ENCODE data around the gene HELQ. TPM values are rescaled to one million over a fixed set of nuclear protein-coding genes. Genes with fewer than 3 reads are reported as not detected.

HELQ gene
- total and polyA plus RNA-seq, 4 donors = 5.2 to 22.0 (median 12.9) TPM

DNA sequence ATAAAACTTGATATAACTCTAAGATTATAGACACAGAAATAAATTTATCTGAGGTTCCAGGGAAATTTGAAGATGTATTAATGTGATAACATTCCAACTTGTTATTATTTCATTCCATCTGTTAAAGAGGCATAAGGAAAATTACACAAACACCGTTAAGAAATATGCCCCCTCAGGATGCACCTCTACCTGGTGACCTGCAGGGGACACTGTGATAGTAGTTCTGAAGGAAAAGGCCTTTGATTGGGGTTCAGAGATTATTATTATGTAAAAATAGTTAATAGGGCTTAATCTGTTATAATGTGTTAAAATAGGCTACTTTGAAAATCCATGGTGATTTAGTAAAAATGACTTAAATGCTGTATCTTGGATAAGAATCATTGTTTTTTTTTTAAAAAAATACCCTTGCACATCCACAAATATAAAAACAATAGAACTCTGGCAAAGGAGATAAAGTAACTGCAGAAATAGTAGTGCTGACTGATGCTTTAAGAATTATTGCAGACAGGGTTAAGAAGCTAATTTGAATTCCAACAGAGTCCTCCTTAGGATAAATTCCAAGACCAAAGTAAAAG lies 35.3 kb upstream of the HELQ start:
- Histone ChIP-seq H3K27ac (ENCODE audit: low read depth in 1 of 2, low read length in 1 of 2) (no peak overlapping the region), H3K4me3 (no peak overlapping the region), H3K9ac (ENCODE audit: insufficient read depth in 1 of 2, low read length in 2 of 2) (no peak overlapping the region), H3K4me1 (ENCODE audit: control insufficient read depth in 5 of 5, insufficient read depth in 5 of 5, low read length in 5 of 5) (no peaks in the 10 kb centered on the region), H3K36me3 (ENCODE audit: control insufficient read depth in 4 of 4, insufficient read depth in 4 of 4, low read length in 4 of 4) (no peaks in the 10 kb centered on the region), H3K9me3 (ENCODE audit: control insufficient read depth in 4 of 4, insufficient read depth in 3 of 4, low read length in 3 of 4) (no peaks in the 10 kb centered on the region), H3K27me3 (ENCODE audit: control insufficient read depth in 3 of 3, insufficient read depth in 3 of 3, low read length in 2 of 3) (no peaks in the 10 kb centered on the region)
- TF ChIP-seq, protein P1, sequence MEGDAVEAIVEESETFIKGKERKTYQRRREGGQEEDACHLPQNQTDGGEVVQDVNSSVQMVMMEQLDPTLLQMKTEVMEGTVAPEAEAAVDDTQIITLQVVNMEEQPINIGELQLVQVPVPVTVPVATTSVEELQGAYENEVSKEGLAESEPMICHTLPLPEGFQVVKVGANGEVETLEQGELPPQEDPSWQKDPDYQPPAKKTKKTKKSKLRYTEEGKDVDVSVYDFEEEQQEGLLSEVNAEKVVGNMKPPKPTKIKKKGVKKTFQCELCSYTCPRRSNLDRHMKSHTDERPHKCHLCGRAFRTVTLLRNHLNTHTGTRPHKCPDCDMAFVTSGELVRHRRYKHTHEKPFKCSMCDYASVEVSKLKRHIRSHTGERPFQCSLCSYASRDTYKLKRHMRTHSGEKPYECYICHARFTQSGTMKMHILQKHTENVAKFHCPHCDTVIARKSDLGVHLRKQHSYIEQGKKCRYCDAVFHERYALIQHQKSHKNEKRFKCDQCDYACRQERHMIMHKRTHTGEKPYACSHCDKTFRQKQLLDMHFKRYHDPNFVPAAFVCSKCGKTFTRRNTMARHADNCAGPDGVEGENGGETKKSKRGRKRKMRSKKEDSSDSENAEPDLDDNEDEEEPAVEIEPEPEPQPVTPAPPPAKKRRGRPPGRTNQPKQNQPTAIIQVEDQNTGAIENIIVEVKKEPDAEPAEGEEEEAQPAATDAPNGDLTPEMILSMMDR (IDR thresholded peaks at IDR 0.05; ENCODE audit: control extremely low read depth, extremely low read depth) = peak; percentile 30
- ATAC-seq (ENCODE audit: insufficient read depth, low FRiP score) (no peak), DNase-seq (peak in 2 of 3 donors; percentile 28 to 37)
- WGBS, 2 donors = 0% methylated on average over 1 of the region's 1 CpG

DNA sequence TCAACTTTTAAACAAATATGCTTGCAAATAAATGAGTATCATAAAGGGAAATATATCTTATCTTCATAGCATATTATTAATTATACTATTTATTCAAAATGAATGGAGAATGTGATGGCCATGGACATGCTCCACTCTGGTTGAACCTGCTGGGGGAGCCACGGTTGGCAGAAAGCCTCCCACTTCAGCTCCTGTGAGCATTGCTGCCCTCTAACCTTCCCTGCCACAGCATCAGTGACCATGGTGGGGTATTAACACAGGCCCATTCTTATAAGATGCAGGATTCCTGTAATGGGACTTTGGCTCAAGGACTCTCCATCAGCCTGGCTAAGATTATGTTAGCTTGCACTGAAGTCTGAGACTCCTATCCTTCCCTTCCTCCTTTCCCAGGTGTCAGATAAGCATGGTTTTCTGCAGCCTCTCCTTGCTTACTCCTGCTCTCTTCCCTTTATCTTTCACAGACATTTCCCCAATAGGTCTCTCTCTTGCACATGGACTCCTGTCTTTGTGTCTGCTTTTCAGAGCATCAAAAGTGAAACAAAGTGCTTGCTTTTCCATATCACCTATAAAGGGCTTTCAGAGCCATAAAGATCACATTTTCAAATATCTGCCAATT lies 34.2 kb upstream of the HELQ start:
- ATAC-seq (ENCODE audit: insufficient read depth, low FRiP score) (no peak), DNase-seq (no peak)
- TF ChIP-seq, protein P1 (IDR thresholded peaks at IDR 0.05; ENCODE audit: control extremely low read depth, extremely low read depth) = no peak
- Histone ChIP-seq H3K27ac (ENCODE audit: low read depth in 1 of 2, low read length in 1 of 2) (no peak overlapping the region), H3K4me3 (no peak overlapping the region), H3K36me3 (ENCODE audit: control insufficient read depth in 4 of 4, insufficient read depth in 4 of 4, low read length in 4 of 4) (no peaks in the 10 kb centered on the region), H3K4me1 (ENCODE audit: control insufficient read depth in 5 of 5, insufficient read depth in 5 of 5, low read length in 5 of 5) (peaks cover 0 to 6% (median 0%) of the 10 kb centered on the region in 5 donors), H3K27me3 (ENCODE audit: control insufficient read depth in 3 of 3, insufficient read depth in 3 of 3, low read length in 2 of 3) (no peaks in the 10 kb centered on the region), H3K9ac (ENCODE audit: insufficient read depth in 1 of 2, low read length in 2 of 2) (no peak overlapping the region), H3K9me3 (ENCODE audit: control insufficient read depth in 4 of 4, insufficient read depth in 3 of 4, low read length in 3 of 4) (no peaks in the 10 kb centered on the region)
- whole genome bisulfite sequencing, 2 donors = 36 to 77% methylated on average over 1 of the region's 1 CpG

DNA sequence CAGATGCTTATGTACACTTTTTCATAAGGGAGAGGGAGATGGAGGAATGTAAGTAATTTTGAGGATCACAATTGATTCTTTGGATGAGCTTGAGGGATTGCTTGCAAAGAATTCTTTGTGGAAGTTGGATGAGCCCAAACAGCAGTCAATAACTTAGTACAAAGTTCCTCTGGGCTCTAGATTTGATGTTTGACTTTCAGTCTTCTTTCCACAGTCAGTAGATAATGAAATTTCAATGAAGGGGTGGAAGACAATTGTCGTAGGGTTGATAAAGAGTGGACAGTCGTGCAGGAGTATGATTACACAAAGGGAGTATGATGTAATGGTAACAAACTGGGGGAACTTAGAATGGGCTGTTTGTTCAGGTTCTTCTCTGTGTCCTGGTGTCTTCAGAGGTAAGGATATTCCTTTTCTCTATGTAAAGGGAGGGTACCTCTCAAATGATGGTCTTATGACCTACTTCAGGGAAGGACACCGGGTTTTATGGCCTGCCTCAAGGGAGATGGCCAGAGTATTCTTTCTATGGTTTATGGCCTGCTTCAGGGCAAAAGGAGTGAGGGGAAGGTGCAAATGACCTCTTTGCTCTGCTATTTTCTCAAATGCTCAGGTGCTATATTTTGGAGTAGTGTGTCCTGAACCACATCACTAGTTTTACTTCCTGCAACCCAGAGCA lies 31.0 kb upstream of the HELQ start:
- H3K9me3 ChIP-seq (ENCODE audit: control insufficient read depth in 4 of 4, insufficient read depth in 3 of 4, low read length in 3 of 4) = no peaks in the 10 kb centered on the region
- H3K27me3 ChIP-seq (ENCODE audit: control insufficient read depth in 3 of 3, insufficient read depth in 3 of 3, low read length in 2 of 3) = no peaks in the 10 kb centered on the region
- DNase-seq = no peak
- H3K4me1 ChIP-seq (ENCODE audit: control insufficient read depth in 5 of 5, insufficient read depth in 5 of 5, low read length in 5 of 5) = peaks cover 0 to 13% (median 3%) of the 10 kb centered on the region in 5 donors
- no peak overlapping the region for H3K4me3 ChIP-seq
- no peak overlapping the region for H3K9ac ChIP-seq (ENCODE audit: insufficient read depth in 1 of 2, low read length in 2 of 2)
- WGBS, 2 donors = 54 to 79% methylated on average over 3 of the region's 3 CpGs
- no peaks in the 10 kb centered on the region for H3K36me3 ChIP-seq (ENCODE audit: control insufficient read depth in 4 of 4, insufficient read depth in 4 of 4, low read length in 4 of 4)
- TF ChIP-seq, protein P1 (IDR thresholded peaks at IDR 0.05; ENCODE audit: control extremely low read depth, extremely low read depth) = no peak
- no peak for ATAC-seq (ENCODE audit: insufficient read depth, low FRiP score)
- no peak overlapping the region for H3K27ac ChIP-seq (ENCODE audit: low read depth in 1 of 2, low read length in 1 of 2)

Measured in lung (tissue), 12 donors.